ENCODE data around the gene CATSPER3. TPM values are rescaled to one million over a fixed set of nuclear protein-coding genes. Genes with fewer than 3 reads are reported as not detected.

CATSPER3 gene
- total and polyA plus RNA-seq, 2 of the 8 experiments (the other 6 are each of a cell fraction or from before 2014, with no cell fraction given): 0.62 TPM; not detected in 1

GRCh38 chr5:135020111-135020895, 52.6 kb downstream of the CATSPER3 start:
- Histone ChIP-seq H2BK12ac (ENCODE audit: low read depth, low read length) (0 out of 2 replicates have a peak overlapping the region, but pooled peaks have one; percentile 27), H2BK20ac (ENCODE audit: low read length) (no peak overlapping the region), H3K18ac (ENCODE audit: extremely low read depth, low read length) (no peak overlapping the region), H3K9ac (replicated peaks in 1 of 4; ENCODE audit: extremely low read depth in 1 of 4, low read depth in 3 of 4, low read length in 3 of 4) (no peak overlapping the region), H3K9me3 (ENCODE audit: insufficient read depth in 2 of 2, low read depth in 1 of 2, low read length in 1 of 2) (no peaks in the 10 kb centered on the region), H3K56ac (replicated peaks; ENCODE audit: insufficient read length, low read depth, low read length) (no peak overlapping the region), H2AFZ (ENCODE audit: low read length) (no peak overlapping the region), H4K5ac (ENCODE audit: insufficient read length, low read depth, low read length) (no peak overlapping the region), H2BK5ac (ENCODE audit: low read depth, low read length) (no peak overlapping the region), H3K4me3 (ENCODE audit: extremely low read depth in 1 of 4, insufficient read depth in 2 of 4, low read depth in 3 of 4, low read length in 4 of 4) (no peak overlapping the region), H4K20me1 (replicated peaks in 1 of 2; ENCODE audit: control insufficient read depth in 1 of 2, insufficient read depth in 2 of 2, low read length in 2 of 2) (peaks cover 0 to 2% of the 10 kb centered on the region in 2 experiments), H4K8ac (ENCODE audit: extremely low read depth, insufficient read depth, low read length) (no peak overlapping the region), H3K27ac (ENCODE audit: low read depth, low read length) (no peak overlapping the region), H3K14ac (ENCODE audit: insufficient read length) (no peak overlapping the region), H3K4me2 (ENCODE audit: insufficient read depth in 1 of 2, low read depth in 2 of 2, low read length in 2 of 2) (no peak overlapping the region), H3K23me2 (ENCODE audit: low read depth, low read length) (no peaks in the 10 kb centered on the region), H3K23ac (ENCODE audit: insufficient read length) (no peak overlapping the region), H2BK120ac (replicated peaks; ENCODE audit: low read depth, low read length) (no peak overlapping the region), H3K4me1 (replicated peaks in 1 of 4; ENCODE audit: control insufficient read depth in 3 of 4, insufficient read depth in 4 of 4, low read length in 3 of 4) (0 out of 7 replicates have a peak, but pooled peaks cover 0 to 4% (median 0%) of the 10 kb centered on the region in 4 experiments), H2BK15ac (ENCODE audit: low read length) (no peak overlapping the region), H4K91ac (replicated peaks; ENCODE audit: insufficient read length, low read length) (no peak overlapping the region), H3K36me3 (ENCODE audit: control insufficient read depth in 2 of 4, insufficient read depth in 4 of 4, low read length in 3 of 4) (no peaks in the 10 kb centered on the region), H3K79me1 (ENCODE audit: low read depth, low read length) (no peaks in the 10 kb centered on the region), H3K4ac (replicated peaks; ENCODE audit: insufficient read length, low read depth, low read length) (no peak overlapping the region), H3K27me3 (replicated peaks in 1 of 4; ENCODE audit: control insufficient read depth in 3 of 4, extremely low read depth in 1 of 4, insufficient read depth in 3 of 4, low read length in 3 of 4) (peaks cover 0 to 15% (median 11%) of the 10 kb centered on the region in 4 experiments; a peak in 6 of 7 replicates), H2AK5ac (ENCODE audit: low read depth, low read length) (no peak overlapping the region), H3K79me2 (ENCODE audit: control insufficient read depth in 1 of 2, insufficient read depth in 2 of 2, low read length in 2 of 2) (no peaks in the 10 kb centered on the region; a peak in 1 of 4 replicates)
- CTCF ChIA-PET (ENCODE audit: partially characterized antibody): interaction anchor here (1.6 to 1.9 kb wide), 3 partner anchors 10 to 172 kb away, joined by 5 to 7 read pairs (median 6); no protein-coding TSS in a partner anchor
- FAIRE-seq (no peak), DNase-seq (ENCODE audit: low read depth in 1 of 2, low spot score in 2 of 2) (no peak)
- POLR2A ChIA-PET (ENCODE audit: partially characterized antibody): interaction anchor here (1.2 to 1.7 kb wide), 3 partner anchors 10 to 19 kb away, joined by 3 to 4 read pairs (median 3); no protein-coding TSS in a partner anchor
- 82% methylated on average over 15 of the region's 16 CpGs; no CpG with 5 or more reads in 1 of the 2 experiments for WGBS, 2 experiments (ENCODE audit: extremely low coverage in 1 of 2, insufficient coverage in 1 of 2, insufficient read length in 1 of 2, insufficient replicate concordance in 2 of 2, low coverage in 1 of 2, low lambda C conversion rate in 2 of 2, missing lambda C conversion rate in 1 of 2)
- TF ChIP-seq RXRA (IDR thresholded peaks at IDR 0.05; ENCODE audit: insufficient read depth, low read depth, low read length) (no peak), CTBP2 (IDR thresholded peaks at IDR 0.05; ENCODE audit: borderline replicate concordance, insufficient read depth, insufficient read length, low read length) (no peak), EZH2 (IDR thresholded peaks at IDR 0.05; ENCODE audit: low read depth, low read length, severe bottlenecking) (no peak), YY1 (IDR thresholded peaks at IDR 0.05; ENCODE audit: low read depth, low read length) (no peak), SIN3A (conservative IDR thresholded peaks at IDR 0.05 in 1 of 2, IDR thresholded peaks at IDR 0.05 in 1 of 2; ENCODE audit: low read depth in 1 of 2, low read length in 2 of 2) (no peak), TAF1 (IDR thresholded peaks at IDR 0.05; ENCODE audit: low read depth, low read length) (no peak), KDM5A (IDR thresholded peaks at IDR 0.05; ENCODE audit: low read length) (no peak), SP1 (IDR thresholded peaks at IDR 0.05; ENCODE audit: low read depth, low read length) (no peak), CBX8 (IDR thresholded peaks at IDR 0.05; ENCODE audit: borderline replicate concordance, low read depth, low read length) (no peak), POLR2AphosphoS5 (IDR thresholded peaks at IDR 0.05; ENCODE audit: low read depth, low read length) (no peak), GABPA (IDR thresholded peaks at IDR 0.05; ENCODE audit: borderline replicate concordance, insufficient read depth, low read length) (no peak)
